Astrocyte (in vitro differentiated cells and primary cell): ENCODE data around the gene BCOR.

Source experiments
- CTCF ChIP-seq: IDR thresholded peaks from 2 replicates; pipeline ENCODE4 v1.5.1; 2011; ENCODE audit warnings: low read depth, mild to moderate bottlenecking, inconsistent platforms, low read length, moderate library complexity; ENCODE audit not compliant: insufficient read depth
- EZH2 ChIP-seq: IDR thresholded peaks from 2 replicates; pipeline ENCODE4 v1.6.1; 2012; ENCODE audit warnings: mild to moderate bottlenecking, low read length, inconsistent platforms; ENCODE audit not compliant: insufficient read depth

- TF ChIP-seq CTCF (no peak), EZH2 (no peak)
Measured at GRCh38 chrX:40102393-40103381, 4.9 kb upstream of the BCOR start.
